T47D (cell line): ENCODE measurements around the gene TEX19.
A peak's percentile ranks its signal among the peaks of the same experiment; 100 is the strongest.
"Not testable (repeated sequence)": the region's sequence is repeated elsewhere in the genome, so short reads cannot be mapped to it uniquely, and the experiment has no call there.

ENCODE experiments used
- DNase-seq, 2 experiments: peaks; one replicate each; pipeline versions ENCODE4 v3.0.0 to v3.0.0-alpha.2; 2011 to 2012; ENCODE audit warnings: low read depth in 1 of 2, low spot score in 1 of 2
- JUND ChIP-seq: IDR thresholded peaks from 2 replicates; pipeline ENCODE4 v1.6.1; 2012; ENCODE audit warnings: low read depth
- in situ Hi-C: cut with HindIII; loops from 2 replicates; pipeline ENCODE4 v1.10.0; 2016; ENCODE audit warnings: low sequenced_read_pairs, low pct_unique_long_range_greater_than_20kb

Gene TEX19

DNA sequence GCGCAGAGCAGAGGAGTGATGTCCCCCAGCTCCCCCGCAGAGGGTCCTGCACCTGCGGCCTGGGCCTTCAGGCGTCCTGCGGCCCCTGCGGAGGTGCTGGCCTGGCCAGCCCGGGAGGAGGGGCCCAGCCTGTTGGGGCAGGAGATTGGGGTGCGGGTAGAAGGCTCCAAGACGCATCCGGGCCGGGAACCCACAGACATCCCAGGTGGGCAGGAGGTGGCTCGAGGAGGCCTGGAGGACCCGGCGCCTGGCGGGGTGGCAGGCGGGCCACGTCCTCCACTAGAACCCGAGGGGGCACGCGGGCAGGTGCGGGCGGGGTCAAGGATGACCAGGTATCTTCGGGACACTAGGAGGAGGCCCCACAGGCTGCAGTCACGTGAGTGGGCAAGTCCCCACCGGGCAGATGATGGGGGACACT lies 24.8 kb upstream of the TEX19 start:
- TF ChIP-seq JUND, result no peak
- no peak for DNase-seq

DNA sequence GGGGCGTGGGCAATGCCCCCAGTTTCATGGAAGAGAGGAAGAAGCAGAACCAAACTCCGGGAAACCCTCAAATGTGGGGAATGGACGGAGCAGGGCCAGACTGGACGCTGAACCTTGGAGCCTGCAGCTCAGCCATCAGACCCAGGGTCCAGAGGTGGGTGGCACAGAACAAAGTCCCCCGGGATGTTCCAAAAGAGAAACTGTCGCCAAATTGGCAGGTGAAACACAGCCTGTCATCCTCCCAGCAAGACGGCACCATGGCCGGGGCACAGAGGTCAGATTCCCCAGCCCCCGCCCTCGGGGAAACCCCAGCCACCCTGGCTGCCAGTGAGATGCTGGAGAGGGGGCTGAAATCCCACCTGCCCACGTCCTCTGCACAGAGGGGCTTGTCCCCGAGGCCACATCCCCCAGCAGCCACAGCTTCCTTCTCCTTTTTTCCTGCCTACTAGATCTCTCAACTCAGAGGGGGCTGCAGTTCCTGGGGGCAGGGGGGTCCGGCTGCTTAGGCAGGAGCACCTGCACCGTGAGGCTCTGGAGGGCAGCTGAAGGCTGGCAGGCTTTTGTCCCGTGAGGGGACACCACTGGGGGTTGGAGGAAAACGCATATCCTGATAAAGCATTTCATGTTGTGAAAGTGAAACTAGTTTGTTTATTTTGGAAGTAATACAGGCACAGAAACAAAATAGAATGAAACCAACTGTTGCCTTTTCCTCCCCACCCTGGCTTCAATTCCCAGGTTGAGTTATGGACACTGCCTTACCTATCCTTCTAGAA lies 24.2 kb upstream of the TEX19 start:
- no peak for TF ChIP-seq JUND
- in situ Hi-C loops, result no loop called here
- no peak for DNase-seq

More for the DNA sequence above, 24.8 kb upstream of the TEX19 start:
- in situ Hi-C loops, result no loop called here

DNA sequence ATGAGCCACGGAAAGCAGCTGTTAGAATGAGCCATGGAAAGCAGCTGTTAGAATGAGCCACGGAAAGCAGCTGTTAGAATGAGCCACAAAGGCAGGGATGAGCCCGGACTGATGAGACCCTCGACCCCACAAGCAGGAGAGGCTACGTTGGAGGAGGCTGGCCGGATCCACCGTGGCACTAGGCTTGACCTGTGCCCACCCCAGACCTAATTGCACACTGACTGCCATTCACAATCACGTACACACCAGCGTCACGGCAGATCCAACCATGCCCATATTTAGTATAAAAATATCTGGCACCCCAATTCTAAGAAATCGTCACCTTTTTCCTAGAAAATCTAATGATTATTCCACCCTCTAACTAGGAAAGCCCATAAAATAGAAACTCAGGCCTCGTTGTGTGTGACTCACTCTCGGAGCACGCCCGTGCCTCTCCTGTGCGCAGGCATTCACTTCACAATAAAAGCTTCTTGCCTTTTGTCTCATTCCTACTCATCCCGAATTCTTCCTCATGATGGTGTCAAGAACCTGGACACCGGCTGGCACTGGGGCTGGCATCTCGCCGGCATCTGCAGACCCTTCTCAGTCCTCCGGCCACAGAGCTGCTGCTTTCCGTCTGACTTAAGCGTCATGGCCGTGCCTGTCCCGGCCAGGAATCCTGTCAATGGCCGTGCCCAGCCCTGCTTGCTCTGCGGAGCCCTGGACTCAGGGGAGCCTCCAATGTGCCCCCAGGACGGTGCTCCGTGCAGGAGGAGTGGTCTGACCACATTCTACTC lies 20.0 kb upstream of the TEX19 start:
- peak; percentile 85 to 92 for DNase-seq
- in situ Hi-C loops, result no loop called here
- TF ChIP-seq JUND, result no peak

DNA sequence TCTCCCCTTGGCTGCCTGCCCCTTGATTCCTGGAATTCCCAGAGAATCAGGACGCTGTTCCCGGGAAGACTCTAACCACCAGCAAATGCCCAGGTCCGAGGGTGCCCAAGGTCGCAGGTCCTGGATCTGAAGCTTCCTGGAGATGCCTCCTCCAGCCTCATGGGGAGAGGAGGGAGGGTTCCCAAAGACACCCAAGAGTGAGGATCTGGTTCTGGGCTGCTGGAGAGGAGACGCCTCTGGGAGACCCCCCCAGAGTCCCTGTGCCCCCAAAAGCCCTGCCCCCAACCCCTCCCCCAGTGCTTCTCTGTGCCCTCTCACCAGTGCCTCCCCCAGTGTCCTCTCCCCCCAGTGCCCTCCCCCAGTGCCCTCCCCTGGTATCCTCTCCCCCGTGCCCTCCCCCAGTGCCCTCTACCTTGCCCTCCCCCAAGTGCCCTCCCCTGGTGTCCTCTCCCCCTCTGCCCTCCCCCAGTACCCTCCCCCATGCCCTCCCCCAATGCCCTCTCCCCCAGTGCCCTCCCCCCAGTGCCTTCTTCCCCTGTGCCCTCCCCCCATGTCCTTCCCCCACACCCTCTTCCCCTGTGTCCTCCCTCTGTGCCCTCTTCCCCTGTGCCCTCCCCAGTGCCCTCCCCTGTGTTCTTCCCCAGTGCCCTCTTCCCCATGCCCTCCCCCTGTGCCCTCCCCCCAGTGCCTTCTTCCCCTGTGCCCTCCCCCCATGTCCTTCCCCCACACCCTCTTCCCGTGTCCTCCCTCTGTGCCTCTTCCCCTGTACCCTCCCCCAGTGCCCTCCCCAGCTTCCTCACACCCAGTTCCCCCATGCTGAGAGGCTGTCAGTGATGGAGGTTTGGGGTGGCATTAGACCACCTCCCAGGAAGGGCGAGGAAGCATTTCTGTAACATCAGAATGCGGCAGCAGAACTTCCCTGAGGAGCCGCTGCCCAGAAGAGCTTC lies 19.1 kb upstream of the TEX19 start:
- TF ChIP-seq JUND, result no peak
- in situ Hi-C loops, result loop anchor here (10.0 kb wide), 1 partner anchor 75 kb away; the partner anchor contains the start of genes HEXD and OGFOD3
- no peak for DNase-seq

DNA sequence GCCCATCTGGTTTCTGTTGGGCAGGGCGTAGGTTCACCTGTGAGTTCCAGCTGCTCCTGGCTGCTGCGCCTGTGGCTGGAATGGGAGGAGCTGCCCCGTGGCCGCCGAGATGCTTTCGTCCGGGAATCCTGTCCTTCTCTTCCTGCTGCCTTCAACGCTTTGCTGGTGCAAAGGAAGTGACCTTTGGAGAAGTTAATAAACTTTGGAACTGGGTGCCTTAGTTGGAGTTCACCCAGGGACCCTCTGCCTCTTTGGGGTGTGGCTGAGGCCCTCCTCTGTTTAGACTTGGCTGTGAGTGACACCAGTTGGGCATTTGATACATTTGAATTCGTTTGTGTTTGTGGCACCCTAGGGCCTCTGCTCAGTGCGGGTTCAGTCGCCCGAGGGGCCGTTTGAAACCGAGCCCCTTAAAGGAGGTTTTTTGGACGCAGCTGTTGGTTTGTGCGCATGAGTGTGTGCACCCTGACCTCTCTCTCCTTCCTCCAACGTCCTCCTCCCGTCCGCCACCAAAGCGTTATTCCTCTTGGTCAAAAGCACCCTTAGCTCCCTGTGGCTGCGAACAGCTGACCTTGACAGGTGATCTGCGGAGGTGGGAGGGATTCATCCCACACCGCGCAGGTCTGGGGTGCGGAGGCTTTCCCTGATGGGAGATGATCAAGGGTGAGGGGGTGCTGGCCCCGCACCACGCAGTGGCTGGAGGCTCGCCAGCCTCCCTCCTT lies 16.5 kb upstream of the TEX19 start:
- TF ChIP-seq JUND, result no peak
- in situ Hi-C loops, result loop anchor here (10.0 kb wide), 1 partner anchor 72 kb away; the partner anchor contains the start of genes HEXD and OGFOD3
- DNase-seq, result no peak

DNA sequence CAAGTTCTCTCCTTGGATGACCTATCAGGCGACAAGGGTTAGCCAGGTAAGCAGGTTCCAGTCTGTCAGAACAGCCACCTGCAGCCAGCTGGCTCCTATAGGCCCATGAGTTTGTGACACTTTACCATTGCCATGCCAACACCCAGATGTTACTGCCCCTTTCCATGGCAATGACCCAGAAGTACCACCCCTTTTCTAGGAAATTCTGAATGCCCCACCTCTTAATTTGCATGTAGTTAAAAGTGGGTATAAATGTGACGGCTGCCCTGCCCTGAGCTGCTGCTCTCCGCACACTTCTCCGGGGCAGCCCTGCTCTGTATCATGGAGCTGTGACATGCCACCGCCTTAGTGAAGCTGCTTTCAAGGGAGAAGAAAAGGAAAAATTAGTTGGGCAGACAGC lies 15.5 kb upstream of the TEX19 start:
- in situ Hi-C loops, result loop anchor here (10.0 kb wide), 1 partner anchor 71 kb away; the partner anchor contains the start of genes HEXD and OGFOD3
- peak in 1 of 2 experiments; percentile 86 for DNase-seq
- TF ChIP-seq JUND, result no peak

DNA sequence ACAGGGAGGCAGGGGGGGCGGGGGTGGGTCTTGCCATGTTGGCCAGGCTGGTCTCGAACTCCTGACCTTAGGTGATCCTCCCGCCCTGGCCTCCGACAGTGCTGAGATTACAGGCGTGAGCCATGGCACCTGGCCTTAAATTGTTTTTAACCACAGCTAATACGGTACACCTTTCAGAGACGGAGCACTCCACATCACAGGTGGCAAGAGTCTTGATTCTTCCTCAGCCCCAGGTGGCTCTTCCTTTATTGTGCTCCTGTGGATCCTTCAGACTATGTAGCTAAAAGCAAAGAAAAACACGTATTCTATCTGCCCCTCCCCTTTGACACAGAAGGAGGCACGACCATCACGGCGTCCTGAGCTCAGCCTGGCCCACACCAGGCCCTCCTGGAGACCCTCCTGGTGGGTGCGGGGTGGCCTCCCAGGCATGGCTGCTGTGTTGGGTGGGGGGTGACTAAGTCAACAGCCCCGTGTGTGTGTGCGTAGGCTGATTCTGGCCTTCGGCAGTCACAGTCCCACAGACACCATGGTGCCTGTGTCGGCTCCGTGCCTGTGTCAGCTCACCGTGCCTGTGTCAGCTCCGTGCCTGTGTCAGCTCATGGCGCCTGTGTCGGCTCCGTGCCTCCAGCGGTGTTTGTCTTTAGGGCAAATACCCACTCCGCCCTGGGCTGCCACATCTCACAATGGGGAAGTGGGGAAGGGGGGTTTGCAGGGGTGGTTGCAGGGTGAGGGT lies 14.7 kb upstream of the TEX19 start:
- DNase-seq, result no peak
- in situ Hi-C loops, result loop anchor here (10.0 kb wide), 1 partner anchor 70 kb away; the partner anchor contains the start of genes HEXD and OGFOD3
- TF ChIP-seq JUND, result no peak

DNA sequence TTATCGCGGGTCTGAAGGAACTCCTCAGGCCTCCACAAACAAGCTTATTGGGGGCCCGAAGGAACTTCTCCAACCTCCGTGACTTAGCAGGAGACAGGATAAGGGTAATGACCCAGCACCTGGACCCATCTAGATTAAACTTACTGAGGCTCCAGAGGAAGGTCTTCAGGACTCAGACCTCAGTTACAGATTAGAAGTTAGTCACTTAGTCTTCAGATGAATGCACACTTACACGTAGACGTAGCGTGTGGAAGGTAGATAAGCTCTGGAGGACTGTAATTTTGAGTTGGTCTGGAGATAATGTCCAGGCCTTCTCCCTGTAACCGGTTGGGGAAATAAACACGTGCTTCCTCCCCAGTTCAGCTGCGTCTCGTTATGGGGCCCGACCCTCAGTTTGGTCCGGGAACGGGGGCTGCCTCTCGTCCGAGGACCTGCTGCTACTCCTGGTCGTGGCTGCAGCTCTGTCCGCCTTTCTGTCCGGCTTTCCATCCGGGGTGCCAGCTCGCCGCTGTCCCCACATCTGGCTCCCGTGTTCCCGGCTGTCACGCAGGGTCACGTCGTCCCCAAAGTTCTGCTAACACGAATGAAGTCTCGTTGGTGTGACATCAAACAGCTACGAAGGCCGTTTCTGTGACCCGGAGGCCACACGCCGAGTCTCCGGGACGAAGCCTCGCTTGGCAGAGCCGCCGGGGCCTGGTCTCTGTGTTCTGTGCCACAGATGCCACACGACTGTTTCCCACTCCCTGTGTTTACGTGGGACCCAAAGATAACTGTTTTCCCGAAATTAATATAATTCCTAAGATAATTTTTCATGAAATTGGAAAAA lies 13.7 kb upstream of the TEX19 start:
- in situ Hi-C loops, result loop anchor here (10.0 kb wide), 1 partner anchor 69 kb away; the partner anchor contains the start of genes HEXD and OGFOD3
- no peak for DNase-seq
- no peak for TF ChIP-seq JUND

DNA sequence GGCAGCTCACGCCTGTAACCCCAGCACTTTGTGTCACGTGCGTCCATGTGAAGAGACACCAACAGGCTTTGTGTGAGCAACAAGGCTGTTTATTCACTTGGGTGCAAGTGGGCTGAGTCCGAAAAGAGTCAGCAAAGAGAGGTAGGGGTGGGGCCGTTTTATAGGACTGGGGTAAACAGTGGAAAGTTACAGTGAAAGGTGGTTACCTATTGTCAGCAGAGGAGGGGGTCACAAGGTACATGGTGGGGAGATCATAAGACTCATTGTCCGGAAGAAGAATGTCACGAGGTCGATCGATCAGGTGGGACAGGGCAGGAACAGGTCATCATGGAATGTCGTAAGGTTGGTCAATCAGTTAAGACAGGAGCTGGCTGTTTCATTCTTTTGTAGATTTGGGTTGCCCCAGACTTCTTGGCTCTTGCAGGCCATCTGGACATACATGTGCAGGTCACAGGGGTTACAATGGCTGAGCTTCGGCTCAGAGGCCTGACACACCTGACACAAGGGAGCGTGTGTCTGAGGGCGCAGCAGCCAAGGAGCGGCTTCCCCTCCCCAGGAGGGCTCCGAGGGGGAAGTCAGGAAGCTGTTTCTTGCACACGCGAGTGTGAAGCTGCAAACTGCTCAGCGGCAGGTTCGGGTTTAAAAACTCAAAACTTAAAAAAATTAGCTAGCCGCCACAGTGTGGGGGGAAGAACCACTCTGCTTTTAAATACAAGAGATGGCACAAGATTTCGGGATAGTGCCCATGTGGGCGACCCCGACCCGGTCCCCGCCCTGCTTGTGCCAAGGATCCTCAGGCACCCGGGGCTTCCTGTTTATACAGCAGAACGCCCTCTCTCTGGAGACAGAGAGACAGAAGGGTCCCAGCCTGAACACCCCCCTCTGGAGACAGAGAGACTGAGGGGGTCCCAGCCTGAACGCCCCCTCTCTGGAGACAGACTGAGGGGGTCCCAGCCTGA lies 12.4 kb upstream of the TEX19 start:
- DNase-seq, result no peak
- no peak for TF ChIP-seq JUND
- in situ Hi-C loops, result loop anchor here (10.0 kb wide), 1 partner anchor 68 kb away; the partner anchor contains the start of genes HEXD and OGFOD3

DNA sequence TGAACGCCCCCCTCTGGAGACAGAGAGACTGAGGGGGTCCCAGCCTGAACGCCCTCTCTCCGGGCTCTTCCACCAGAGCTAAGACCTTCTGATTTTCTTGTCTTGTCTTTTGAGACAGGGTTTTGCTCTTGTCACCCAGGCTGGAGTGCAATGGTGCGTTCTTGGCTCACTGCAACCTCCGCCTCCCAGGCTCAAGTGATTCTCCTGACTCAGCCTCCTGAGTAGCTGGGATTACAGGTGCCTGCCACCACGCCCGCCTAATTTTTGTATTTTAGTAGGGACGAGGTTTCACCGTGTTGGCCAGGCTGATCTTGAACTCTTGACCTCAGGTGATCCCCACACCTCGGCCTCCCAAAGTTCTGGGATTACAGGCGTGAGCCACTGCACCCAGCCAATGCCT lies 11.1 kb upstream of the TEX19 start:
- not testable (repeated sequence) for DNase-seq
- in situ Hi-C loops, result loop anchor here (10.0 kb wide), 1 partner anchor 67 kb away; the partner anchor contains the start of genes HEXD and OGFOD3
